A549 (cell line): ENCODE results near the gene HNF1B. TPM values are rescaled to one million over a fixed set of nuclear protein-coding genes. Genes with fewer than 3 reads are reported as not detected.

ENCODE experiments used
- ATAC-seq, 2 experiments: fragments of 200-7000 bp in 1 of 2; fragments of >200 bp in 1 of 2; cut with Nextera tagmentation in 1 of 2; cut with Tn5 transposase in 1 of 2; 3 replicates each; pipeline versions ENCODE4 v1.8.0 to v1.9.1; 2018 to 2020; ENCODE audit warnings: mild to moderate bottlenecking in 1 of 2, moderate library complexity in 1 of 2
- CTCF ChIA-PET: fragments of 300-600 bp; sonication (Branson Sonifier 250); formaldehyde crosslinking; extraction: SDS; loops from one replicate; lab custom pipeline; 2021; ENCODE audit warnings: antibody characterized with exemption, inconsistent platforms; lab: Yijun Ruan, JAX
- POLR2A ChIA-PET: fragments of 350-600 bp; formaldehyde crosslinking; extraction: SDS; loops from one replicate; lab custom pipeline; 2021; ENCODE audit warnings: antibody characterized with exemption, inconsistent platforms; lab: Yijun Ruan, JAX
- DNase-seq, 2 experiments: peaks; one replicate each; pipeline versions ENCODE4 v3.0.0 to v3.0.0-alpha.2; 2011 to 2016; ENCODE audit warnings: low read depth in 1 of 2, low spot score in 1 of 2
- FAIRE-seq: peaks from 2 replicates; lab custom pipeline; 2011; peaks lifted over from hg19 to GRCh38; lab: Jason Lieb, UNC
- H3K27ac ChIP-seq, 2 experiments: fragments of >200 bp; sonication (Bioruptor Twin); formaldehyde crosslinking; 3 replicates each; pipeline ENCODE4 v1.5.1; 2016 to 2017
- H3K4me1 ChIP-seq: fragments of >200 bp; sonication (Bioruptor Twin); formaldehyde crosslinking; 3 replicates; pipeline ENCODE4 v1.6.1; 2016
- H3K4me2 ChIP-seq: fragments of >200 bp; sonication (Bioruptor Twin); formaldehyde crosslinking; 3 replicates; pipeline ENCODE4 v1.6.1; 2016
- H3K4me3 ChIP-seq: fragments of >200 bp; sonication (Bioruptor Twin); formaldehyde crosslinking; 3 replicates; pipeline ENCODE4 v1.5.1; 2016
- H3K9me3 ChIP-seq: fragments of >200 bp; sonication (Bioruptor Twin); formaldehyde crosslinking; 3 replicates; pipeline ENCODE4 v1.6.1; 2016
- CEBPB ChIP-seq, 2 experiments: fragments of >200 bp in 1 of 2; sonication (Bioruptor Twin) in 1 of 2; formaldehyde crosslinking in 1 of 2; IDR thresholded peaks; 2 replicates each; pipeline ENCODE4 v1.6.1; 2012 to 2016
- CHD4 ChIP-seq: fragments of 200-600 bp; sonication (generic); IDR thresholded peaks from 2 replicates; pipeline ENCODE4 v1.6.1; 2016; ENCODE audit warnings: antibody characterized with exemption, mild to moderate bottlenecking, borderline replicate concordance
- EP300 ChIP-seq, 2 experiments: fragments of >200 bp; sonication (Bioruptor Twin); formaldehyde crosslinking; IDR thresholded peaks; 2 replicates in 1 of 2; 3 replicates in 1 of 2; pipeline ENCODE4 v1.6.1; 2016 to 2017
- FOSB ChIP-seq: fragments of 250-450 bp; sonication (Bioruptor Pico); IDR thresholded peaks from 2 replicates; pipeline ENCODE4 v1.5.0; 2020; ENCODE audit warnings: mild to moderate bottlenecking, moderate library complexity
- FOSL2 ChIP-seq, 2 experiments: fragments of 450-650 bp in 1 of 2; fragments of >200 bp in 1 of 2; sonication (Bioruptor Twin) in 1 of 2; formaldehyde crosslinking; IDR thresholded peaks; 2 replicates each; pipeline versions ENCODE4 v1.5.0 to v1.6.1; 2016 to 2020; ENCODE audit warnings: mild to moderate bottlenecking in 1 of 2, moderate library complexity in 1 of 2
- HEYL ChIP-seq: fragments of 250-450 bp; sonication (Bioruptor Pico); IDR thresholded peaks from 2 replicates; pipeline ENCODE4 v1.8.0; 2021; ENCODE audit warnings: mild to moderate bottlenecking, moderate library complexity
- HOXB13 ChIP-seq: fragments of 250-450 bp; sonication (Bioruptor Pico); IDR thresholded peaks from 2 replicates; pipeline ENCODE4 v1.5.0; 2020; ENCODE audit warnings: low read depth, mild to moderate bottlenecking, moderate library complexity
- KDM5A ChIP-seq: fragments of 200-600 bp; sonication (generic); IDR thresholded peaks from 2 replicates; pipeline ENCODE4 v1.6.1; 2016; ENCODE audit warnings: antibody characterized with exemption, mild to moderate bottlenecking
- PHF8 ChIP-seq: fragments of 200-600 bp; sonication (generic); IDR thresholded peaks from 2 replicates; pipeline ENCODE4 v1.6.1; 2016; ENCODE audit warnings: low read depth, mild to moderate bottlenecking, antibody characterized with exemption, moderate library complexity, borderline replicate concordance
- POLR2AphosphoS2 ChIP-seq: conservative IDR thresholded peaks from 2 replicates; pipeline ENCODE4 v1.6.1; 2012; ENCODE audit warnings: low read length, improper control_type of control experiment, inconsistent platforms
- RARB ChIP-seq: fragments of 250-450 bp; sonication (Bioruptor Pico); IDR thresholded peaks from 2 replicates; pipeline ENCODE4 v1.8.0; 2021; ENCODE audit warnings: mild to moderate bottlenecking, moderate library complexity
- RNF2 ChIP-seq: fragments of 200-600 bp; sonication (generic); IDR thresholded peaks from 2 replicates; pipeline ENCODE4 v1.6.1; 2016; ENCODE audit warnings: low read depth, mild to moderate bottlenecking, antibody characterized with exemption, moderate library complexity, borderline replicate concordance
- SREBF2 ChIP-seq: fragments of 450-650 bp; IDR thresholded peaks from 2 replicates; pipeline ENCODE4 v1.6.1; 2014; ENCODE audit warnings: mild to moderate bottlenecking, moderate library complexity
- TP53 ChIP-seq: fragments of 250-450 bp; sonication (Bioruptor Pico); IDR thresholded peaks from 2 replicates; pipeline ENCODE4 v1.5.0; 2021; ENCODE audit warnings: mild to moderate bottlenecking, moderate library complexity
- WGBS: methylation state at CpG from one replicate; pipeline ENCODE4 v1.1.6; 2017; ENCODE audit errors: missing lambda C conversion rate; 5-methylcytosine and 5-hydroxymethylcytosine counted together
- polyA plus RNA-seq, 4 experiments: library from polyadenylated mRNA; depleted of rRNA in 3 of 4; stranded (reverse); fragments of >200 nt; fragmentation: RNase III in 1 of 4; extraction: RNeasy Plus Mini Kit Qiagen cat#74134 plus additional on column Dnase treatment in 1 of 4; gene quantifications; 2 replicates in 3 of 4; 3 replicates in 1 of 4; pipeline ENCODE4 v1.2.3, GENCODE V29; 2011 to 2017
- TF ChIP-seq, protein P1 (sequence below): fragments of 250-450 bp; sonication (Bioruptor Pico); IDR thresholded peaks from 2 replicates; pipeline ENCODE4 v1.5.0; 2020; ENCODE audit warnings: low read depth, mild to moderate bottlenecking, moderate library complexity
- TF ChIP-seq, protein P2 (sequence below): fragments of 450-650 bp; IDR thresholded peaks from 2 replicates; pipeline ENCODE4 v1.6.1; 2014; ENCODE audit warnings: antibody characterized with exemption
- TF ChIP-seq, protein P3 (sequence below): fragments of >200 bp; sonication (Bioruptor Twin); formaldehyde crosslinking; IDR thresholded peaks from 2 replicates; pipeline ENCODE4 v1.6.1; 2016
- TF ChIP-seq, protein P4 (sequence below): IDR thresholded peaks from 2 replicates; pipeline ENCODE4 v1.6.1; 2012
- TF ChIP-seq, protein P5 (sequence below): fragments of 250-450 bp; sonication (Bioruptor Pico); IDR thresholded peaks from 2 replicates; pipeline ENCODE4 v1.5.0; 2021; ENCODE audit warnings: mild to moderate bottlenecking, moderate library complexity, borderline replicate concordance

Gene HNF1B
- polyA plus RNA-seq, 2 of the 4 experiments (the other 2 are of a cell fraction) = 13.3 to 21.3 TPM

DNA sequence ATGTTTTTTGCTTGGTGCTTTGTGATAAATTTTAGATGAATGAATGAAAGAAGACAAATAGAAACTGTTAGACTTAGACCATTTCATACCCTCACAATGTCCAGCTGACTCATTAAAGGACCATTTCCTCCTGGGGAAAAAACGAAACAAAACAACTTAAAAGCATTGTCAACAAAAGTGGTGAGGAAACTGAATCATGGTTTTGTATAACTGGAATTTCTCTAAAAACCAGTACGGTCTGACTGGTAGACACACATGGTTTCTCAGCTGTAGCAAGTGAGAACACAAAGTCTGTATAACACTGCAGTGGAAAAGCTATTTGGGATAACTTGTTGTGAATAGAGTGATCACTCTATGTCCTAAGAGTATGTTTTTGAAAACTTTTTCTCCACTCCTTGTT lies 96.3 kb downstream of the HNF1B start:
- CTCF ChIA-PET = interaction anchor here (0.8 to 10.1 kb wide), 22 partner anchors 11 to 197 kb away, joined by 3 to 153 read pairs (median 12); partner anchors contain the start of gene HNF1B
- Histone ChIP-seq H3K27ac (peak overlapping the region in 1 of 2 experiments; percentile 6; a peak in 1 of 6 replicates), H3K4me3 (no peak overlapping the region), H3K9me3 (no peaks in the 10 kb centered on the region), H3K4me2 (peak overlapping the region; percentile 41), H3K4me1 (peaks cover 14% of the 10 kb centered on the region)
- POLR2A ChIA-PET = interaction anchor here (1.2 kb wide), 1 partner anchor 40 kb away, joined by 4 read pairs; the partner anchor contains the start of gene SYNRG
- FAIRE-seq = no peak
- 4% methylated on average over 2 of the region's 2 CpGs for WGBS
- no peak for DNase-seq
- no peak for ATAC-seq
- TF ChIP-seq, protein P1, sequence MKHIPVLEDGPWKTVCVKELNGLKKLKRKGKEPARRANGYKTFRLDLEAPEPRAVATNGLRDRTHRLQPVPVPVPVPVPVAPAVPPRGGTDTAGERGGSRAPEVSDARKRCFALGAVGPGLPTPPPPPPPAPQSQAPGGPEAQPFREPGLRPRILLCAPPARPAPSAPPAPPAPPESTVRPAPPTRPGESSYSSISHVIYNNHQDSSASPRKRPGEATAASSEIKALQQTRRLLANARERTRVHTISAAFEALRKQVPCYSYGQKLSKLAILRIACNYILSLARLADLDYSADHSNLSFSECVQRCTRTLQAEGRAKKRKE (CRISPR knock-in tag) = no peak
- TF ChIP-seq, protein P2, sequence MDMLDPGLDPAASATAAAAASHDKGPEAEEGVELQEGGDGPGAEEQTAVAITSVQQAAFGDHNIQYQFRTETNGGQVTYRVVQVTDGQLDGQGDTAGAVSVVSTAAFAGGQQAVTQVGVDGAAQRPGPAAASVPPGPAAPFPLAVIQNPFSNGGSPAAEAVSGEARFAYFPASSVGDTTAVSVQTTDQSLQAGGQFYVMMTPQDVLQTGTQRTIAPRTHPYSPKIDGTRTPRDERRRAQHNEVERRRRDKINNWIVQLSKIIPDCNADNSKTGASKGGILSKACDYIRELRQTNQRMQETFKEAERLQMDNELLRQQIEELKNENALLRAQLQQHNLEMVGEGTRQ = no peak
- TF ChIP-seq KDM5A (no peak), FOSB (CRISPR knock-in tag) (no peak), SREBF2 (no peak), TP53 (CRISPR knock-in tag) (no peak), HOXB13 (CRISPR knock-in tag) (no peak), HEYL (no peak), RNF2 (no peak)
- TF ChIP-seq, protein P3, sequence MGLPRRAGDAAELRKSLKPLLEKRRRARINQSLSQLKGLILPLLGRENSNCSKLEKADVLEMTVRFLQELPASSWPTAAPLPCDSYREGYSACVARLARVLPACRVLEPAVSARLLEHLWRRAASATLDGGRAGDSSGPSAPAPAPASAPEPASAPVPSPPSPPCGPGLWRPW = no peak
- TF ChIP-seq, protein P4, sequence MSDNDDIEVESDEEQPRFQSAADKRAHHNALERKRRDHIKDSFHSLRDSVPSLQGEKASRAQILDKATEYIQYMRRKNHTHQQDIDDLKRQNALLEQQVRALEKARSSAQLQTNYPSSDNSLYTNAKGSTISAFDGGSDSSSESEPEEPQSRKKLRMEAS = no peak
- TF ChIP-seq, all 56 proteins: peak for 0

DNA sequence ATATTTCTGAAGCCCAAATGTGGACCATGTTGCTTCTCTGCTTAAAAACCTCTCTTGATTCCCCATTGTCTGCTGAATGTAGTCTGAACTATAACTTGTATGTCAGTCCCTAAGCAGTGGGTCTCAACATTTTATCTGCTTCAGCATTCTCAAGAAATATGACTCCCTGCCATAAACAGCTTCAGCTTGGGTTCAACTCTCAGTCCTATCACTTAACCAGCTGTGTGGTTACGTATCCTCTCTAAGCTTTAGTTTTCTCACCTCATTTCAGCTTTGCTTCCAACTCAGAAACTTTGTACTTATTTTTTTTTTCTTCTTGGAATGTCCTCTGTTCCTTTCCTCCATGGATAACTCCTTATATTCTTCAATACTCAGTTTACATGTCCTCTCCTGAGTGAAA lies 97.0 kb downstream of the HNF1B start:
- ATAC-seq = no peak
- no peak for FAIRE-seq
- no peak for DNase-seq
- Histone ChIP-seq H3K4me3 (no peak overlapping the region), H3K4me2 (no peak overlapping the region), H3K27ac (no peak overlapping the region), H3K9me3 (no peaks in the 10 kb centered on the region), H3K4me1 (peaks cover 14% of the 10 kb centered on the region)
- CTCF ChIA-PET = interaction anchor here (0.6 to 10.1 kb wide), 17 partner anchors 15 to 168 kb away, joined by 3 to 153 read pairs (median 14); partner anchors contain the start of gene HNF1B
- 95% methylated on average over 1 of the region's 1 CpG for WGBS
- POLR2A ChIA-PET = no interaction called here
- no peak for TF ChIP-seq CEBPB (IDR thresholded peaks at IDR 0.05)
- no peak for TF ChIP-seq EP300 (IDR thresholded peaks at IDR 0.05)
- no peak for TF ChIP-seq KDM5A
- no peak for TF ChIP-seq FOSL2 (IDR thresholded peaks at IDR 0.05)
- TF ChIP-seq FOSL2 (CRISPR knock-in tag; IDR thresholded peaks at IDR 0.05) = no peak
- TF ChIP-seq, protein P5, sequence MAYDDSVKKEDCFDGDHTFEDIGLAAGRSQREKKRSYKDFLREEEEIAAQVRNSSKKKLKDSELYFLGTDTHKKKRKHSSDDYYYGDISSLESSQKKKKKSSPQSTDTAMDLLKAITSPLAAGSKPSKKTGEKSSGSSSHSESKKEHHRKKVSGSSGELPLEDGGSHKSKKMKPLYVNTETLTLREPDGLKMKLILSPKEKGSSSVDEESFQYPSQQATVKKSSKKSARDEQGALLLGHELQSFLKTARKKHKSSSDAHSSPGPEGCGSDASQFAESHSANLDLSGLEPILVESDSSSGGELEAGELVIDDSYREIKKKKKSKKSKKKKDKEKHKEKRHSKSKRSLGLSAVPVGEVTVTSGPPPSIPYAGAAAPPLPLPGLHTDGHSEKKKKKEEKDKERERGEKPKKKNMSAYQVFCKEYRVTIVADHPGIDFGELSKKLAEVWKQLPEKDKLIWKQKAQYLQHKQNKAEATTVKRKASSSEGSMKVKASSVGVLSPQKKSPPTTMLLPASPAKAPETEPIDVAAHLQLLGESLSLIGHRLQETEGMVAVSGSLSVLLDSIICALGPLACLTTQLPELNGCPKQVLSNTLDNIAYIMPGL (CRISPR knock-in tag) = no peak
- TF ChIP-seq RARB (CRISPR knock-in tag) = no peak
- no peak for TF ChIP-seq CHD4
- no peak for TF ChIP-seq PHF8
- no peak for TF ChIP-seq POLR2AphosphoS2
